ENCODE results near the gene BTBD9.

The BTBD9 gene

GRCh38 chr6:38220069-38220723 is 419.5 kb downstream of the BTBD9 start:
- no peak for FAIRE-seq

- no peak for FAIRE-seq
These were observed 421.5 kb downstream of the BTBD9 start for GRCh38 chr6:38218235-38218634.

GRCh38 chr6:38216451-38216850 is 423.3 kb downstream of the BTBD9 start:
- FAIRE-seq, result no peak

DNA sequence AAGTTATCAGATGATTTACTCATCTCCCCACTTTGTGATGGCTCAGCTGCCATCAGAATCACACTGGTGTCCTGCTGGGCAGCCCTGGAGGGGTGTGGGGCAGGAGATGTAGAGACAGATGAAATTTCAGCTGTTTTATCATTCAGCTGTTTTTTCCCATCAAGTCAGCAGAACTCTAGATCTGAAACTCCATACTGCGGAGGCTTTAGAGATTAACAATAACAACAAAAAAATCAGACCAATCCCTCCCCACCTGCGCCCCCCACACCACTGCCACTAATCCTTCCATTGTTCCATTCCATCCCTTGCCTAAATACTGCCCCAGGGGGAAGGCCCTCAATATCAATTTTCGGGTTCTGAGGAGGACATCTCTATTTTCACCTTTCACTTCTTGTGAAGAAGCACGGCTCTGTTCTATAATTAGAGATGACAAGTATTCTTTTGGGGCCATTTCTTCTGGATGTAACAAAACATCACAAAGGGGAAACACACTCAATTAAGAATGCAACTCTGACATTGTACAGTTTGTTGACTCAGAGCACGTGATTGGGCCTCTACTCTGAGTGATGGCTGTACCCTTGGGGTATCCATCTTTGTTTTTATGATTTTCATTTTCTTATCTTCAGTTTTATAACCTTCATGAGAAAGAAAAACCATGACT is 423.9 kb downstream of the BTBD9 start:
- FAIRE-seq, result no peak

DNA sequence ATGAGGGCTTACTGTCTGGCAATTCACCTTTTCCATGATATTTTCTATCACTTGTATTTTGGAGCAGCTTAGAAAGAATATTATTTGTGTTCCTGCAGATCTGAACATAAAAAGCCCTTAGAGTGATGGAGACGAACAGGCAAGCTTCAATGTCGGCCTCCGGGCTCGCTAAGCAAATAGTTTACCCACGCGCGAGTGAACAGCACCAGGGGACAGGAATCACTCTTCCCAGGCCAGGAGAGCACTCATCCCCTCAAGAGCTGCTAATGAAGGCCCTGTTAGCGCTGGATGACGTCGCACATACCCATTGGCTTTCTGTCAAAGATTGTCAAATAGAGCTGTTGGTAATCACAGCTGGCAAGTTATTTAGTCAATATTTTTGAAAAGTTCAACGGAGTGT is 424.5 kb downstream of the BTBD9 start:
- no peak for FAIRE-seq

DNA sequence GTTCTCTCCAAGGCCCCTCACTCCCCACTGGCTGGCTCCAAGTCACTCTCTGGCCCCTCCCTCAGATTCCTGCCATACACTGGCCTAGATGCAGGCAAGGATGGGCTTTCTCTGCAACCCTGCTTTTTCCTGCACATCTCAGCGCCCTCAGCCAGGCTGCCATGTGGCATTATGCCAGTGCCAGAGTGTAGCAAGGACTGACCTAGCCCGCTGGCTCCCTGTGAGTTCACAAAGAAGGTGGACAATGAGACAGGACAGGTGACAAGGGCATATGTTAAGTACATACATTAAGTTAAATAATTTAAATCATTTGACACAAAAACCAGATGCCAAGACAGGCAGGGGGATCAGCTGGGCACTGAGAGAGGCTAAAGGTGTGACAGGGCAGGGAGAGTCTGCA is 425.6 kb downstream of the BTBD9 start:
- FAIRE-seq, result no peak

- no peak for FAIRE-seq
These were observed 426.5 kb downstream of the BTBD9 start for GRCh38 chr6:38213251-38213658.

- FAIRE-seq, result no peak
These were observed 427.1 kb downstream of the BTBD9 start for GRCh38 chr6:38212579-38212978.

GRCh38 chr6:38212116-38212515 is 427.6 kb downstream of the BTBD9 start:
- no peak for FAIRE-seq

- no peak for FAIRE-seq
These were observed 430.1 kb downstream of the BTBD9 start for GRCh38 chr6:38209371-38210260.

GRCh38 chr6:38208028-38208427 is 431.7 kb downstream of the BTBD9 start:
- no peak for FAIRE-seq

- no peak for FAIRE-seq
These were observed 432.4 kb downstream of the BTBD9 start for GRCh38 chr6:38207375-38207774.

GRCh38 chr6:38198219-38198618 is 441.5 kb downstream of the BTBD9 start:
- FAIRE-seq, result no peak

GRCh38 chr6:38195113-38195635 is 444.6 kb downstream of the BTBD9 start:
- FAIRE-seq, result no peak

DNA sequence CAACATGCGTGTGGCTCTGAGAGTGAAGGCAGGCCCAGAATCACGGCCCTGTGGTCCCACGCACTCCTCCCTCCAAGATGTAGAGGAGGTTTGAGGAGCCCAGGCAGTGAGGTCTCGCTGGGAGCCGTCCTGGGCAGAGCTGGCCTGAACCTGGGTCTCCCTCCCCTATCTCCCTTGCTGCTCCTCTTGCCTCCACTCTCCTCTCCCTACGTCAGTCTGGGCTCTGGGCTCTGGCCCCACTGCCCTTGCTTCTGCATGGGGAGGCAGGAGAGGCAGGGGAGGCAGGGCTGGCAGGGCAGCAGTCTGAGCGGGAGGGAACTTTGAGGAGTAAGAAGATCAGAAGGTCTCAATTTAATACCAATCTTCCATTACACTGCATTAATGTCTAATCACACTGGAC is 445.1 kb downstream of the BTBD9 start:
- no peak for FAIRE-seq

DNA sequence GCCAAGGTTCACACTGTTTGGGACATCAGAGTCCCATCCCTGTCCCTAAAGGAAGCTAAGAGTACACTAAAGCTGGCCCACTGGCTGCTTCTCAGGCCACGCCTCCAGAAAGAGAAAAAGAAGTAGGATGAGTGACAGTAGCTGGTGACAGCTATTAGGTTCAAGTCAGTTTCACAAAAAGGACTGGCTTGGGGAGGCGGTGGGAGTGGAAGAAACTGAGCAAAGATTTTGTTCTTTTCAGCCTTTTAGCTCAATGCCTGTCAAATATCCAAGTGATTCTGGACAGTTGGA is 445.5 kb downstream of the BTBD9 start:
- FAIRE-seq, result no peak

DNA sequence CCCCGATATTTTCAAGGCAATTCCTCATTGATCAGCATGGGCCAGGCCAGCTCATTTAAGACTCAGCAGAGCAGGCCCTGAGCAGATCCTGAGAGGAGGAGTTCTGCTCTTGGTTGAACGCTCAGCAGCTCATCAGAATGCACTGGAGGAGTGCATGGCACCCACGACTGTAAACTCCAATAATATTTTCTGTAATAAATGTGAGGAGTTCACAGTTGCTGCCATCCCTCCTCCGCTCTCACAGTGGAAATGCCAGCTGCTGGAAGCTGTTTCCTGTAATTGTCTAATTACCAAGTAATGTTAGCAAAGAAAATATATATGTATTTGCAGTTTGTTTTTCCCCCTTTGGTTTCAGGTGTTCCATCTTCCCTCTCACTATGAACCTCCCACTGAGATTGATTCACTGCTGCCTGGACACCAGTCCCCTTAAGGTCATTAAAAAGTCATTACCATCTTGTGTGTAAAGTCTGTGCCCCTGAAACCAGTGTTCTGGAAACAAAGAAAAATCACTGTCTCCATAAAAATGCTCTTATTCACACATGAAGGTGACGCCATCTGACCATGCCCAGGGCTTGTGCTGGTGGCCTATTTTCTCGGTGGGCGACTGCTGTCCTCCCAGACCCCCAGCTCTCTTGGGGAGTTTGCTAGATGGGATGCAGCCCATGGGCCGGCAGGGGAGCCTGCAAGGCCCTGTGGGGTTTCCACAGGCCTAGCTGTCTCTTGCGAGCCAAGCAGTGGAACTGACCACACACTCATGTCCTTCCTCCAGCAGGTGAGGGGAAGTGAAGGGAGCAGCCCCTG is 446.0 kb downstream of the BTBD9 start:
- no peak for FAIRE-seq

- FAIRE-seq, result no peak
These were observed 446.7 kb downstream of the BTBD9 start for GRCh38 chr6:38193051-38193450.

DNA sequence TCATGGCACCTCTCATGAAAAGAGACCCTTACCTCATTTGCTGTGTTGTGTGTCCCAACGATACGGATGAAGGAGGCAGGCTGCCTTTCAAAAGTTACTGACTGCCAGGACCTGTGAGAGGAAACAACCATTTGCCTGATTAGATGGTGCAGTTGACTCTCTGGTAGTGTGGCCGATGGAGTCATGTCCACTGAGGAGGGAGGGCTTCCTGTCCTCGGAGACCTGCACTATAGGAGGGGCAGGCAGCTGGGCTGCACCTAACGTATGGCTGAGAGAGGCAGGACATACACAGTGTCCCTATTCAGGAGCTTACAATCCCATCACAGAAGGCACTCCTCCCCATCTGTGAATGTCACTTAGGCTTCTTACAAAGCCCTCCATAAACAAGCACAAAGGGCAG is 447.2 kb downstream of the BTBD9 start:
- FAIRE-seq, result no peak

GRCh38 chr6:38192011-38192410 is 447.7 kb downstream of the BTBD9 start:
- no peak for FAIRE-seq

- no peak for FAIRE-seq
These were observed 448.3 kb downstream of the BTBD9 start for GRCh38 chr6:38191418-38191817.

- no peak for FAIRE-seq
These were observed 450.9 kb downstream of the BTBD9 start for GRCh38 chr6:38188677-38189335.

Data from G401.6 (cell line).